Parathyroid adenoma (tissue), 2 donors: ENCODE data around the gene CAPZB.

Experiments used
- H2AFZ ChIP-seq: fragments of 300-600 bp; sonication (generic); one replicate; pipeline ENCODE4 v1.7.0; 2017; ENCODE audit warnings: antibody characterized with exemption, mild to moderate bottlenecking
- H3K27ac ChIP-seq: fragments of 300-600 bp; sonication (generic); one replicate; pipeline ENCODE4 v1.7.0; 2017
- H3K27me3 ChIP-seq: fragments of 300-600 bp; sonication (generic); one replicate; pipeline ENCODE4 v1.7.0; 2017; ENCODE audit warnings: low read length; ENCODE audit not compliant: control insufficient read depth, insufficient read depth
- H3K36me3 ChIP-seq: fragments of 300-600 bp; sonication (generic); one replicate; pipeline ENCODE4 v1.7.0; 2017; ENCODE audit warnings: low read length; ENCODE audit not compliant: control insufficient read depth, insufficient read depth
- H3K4me1 ChIP-seq: fragments of 300-600 bp; sonication (generic); one replicate; pipeline ENCODE4 v1.7.0; 2017; ENCODE audit warnings: control low read depth
- H3K4me2 ChIP-seq: fragments of 300-600 bp; sonication (generic); one replicate; pipeline ENCODE4 v1.7.0; 2017; ENCODE audit warnings: low read length
- H3K4me3 ChIP-seq: fragments of 300-600 bp; sonication (generic); one replicate; pipeline ENCODE4 v1.7.0; 2017; ENCODE audit warnings: low read depth, low read length
- H3K79me2 ChIP-seq: fragments of 300-600 bp; sonication (generic); one replicate; pipeline ENCODE4 v1.7.0; 2017; ENCODE audit warnings: control low read depth
- H3K9ac ChIP-seq: fragments of 300-600 bp; sonication (generic); one replicate; pipeline ENCODE4 v1.7.0; 2017; ENCODE audit warnings: mild to moderate bottlenecking
- H3K9me3 ChIP-seq: fragments of 300-600 bp; sonication (generic); one replicate; pipeline ENCODE4 v1.7.0; 2017; ENCODE audit warnings: low read length; ENCODE audit not compliant: control insufficient read depth
- TF ChIP-seq, protein P1 (sequence below): fragments of 300-600 bp; sonication (generic); IDR thresholded peaks from one replicate; pipeline ENCODE4 v1.7.0; 2017; ENCODE audit warnings: antibody characterized with exemption, mild to moderate bottlenecking
- donor health status: primary hyperparathyroidism.

CAPZB gene

DNA sequence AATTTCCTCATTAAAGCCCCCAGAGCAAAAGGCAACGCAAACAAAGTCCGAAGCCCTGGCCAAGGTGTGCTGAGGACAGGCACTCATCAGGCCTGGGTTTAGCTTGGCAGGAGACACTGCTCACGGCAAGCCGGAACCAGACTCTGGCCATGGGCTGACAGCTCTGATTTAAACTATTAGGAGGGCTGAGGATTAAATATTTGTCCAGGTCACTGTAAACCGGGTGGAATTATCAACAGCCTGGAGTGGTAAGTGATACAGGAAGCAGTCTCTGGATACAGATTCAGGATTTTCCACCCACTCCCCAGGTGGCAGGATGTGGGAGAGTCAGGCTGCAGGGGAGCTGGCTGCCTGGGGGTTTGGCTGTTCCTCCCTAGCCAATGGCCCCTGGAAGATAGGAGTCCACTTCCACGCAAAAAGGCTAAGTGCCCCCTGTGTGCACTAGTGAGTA is 130.8 kb downstream of the CAPZB start:
- no peak overlapping the region for H3K27ac ChIP-seq
- H2AFZ ChIP-seq = no peak overlapping the region
- no peaks in the 10 kb centered on the region for H3K36me3 ChIP-seq
- TF ChIP-seq, protein P1, sequence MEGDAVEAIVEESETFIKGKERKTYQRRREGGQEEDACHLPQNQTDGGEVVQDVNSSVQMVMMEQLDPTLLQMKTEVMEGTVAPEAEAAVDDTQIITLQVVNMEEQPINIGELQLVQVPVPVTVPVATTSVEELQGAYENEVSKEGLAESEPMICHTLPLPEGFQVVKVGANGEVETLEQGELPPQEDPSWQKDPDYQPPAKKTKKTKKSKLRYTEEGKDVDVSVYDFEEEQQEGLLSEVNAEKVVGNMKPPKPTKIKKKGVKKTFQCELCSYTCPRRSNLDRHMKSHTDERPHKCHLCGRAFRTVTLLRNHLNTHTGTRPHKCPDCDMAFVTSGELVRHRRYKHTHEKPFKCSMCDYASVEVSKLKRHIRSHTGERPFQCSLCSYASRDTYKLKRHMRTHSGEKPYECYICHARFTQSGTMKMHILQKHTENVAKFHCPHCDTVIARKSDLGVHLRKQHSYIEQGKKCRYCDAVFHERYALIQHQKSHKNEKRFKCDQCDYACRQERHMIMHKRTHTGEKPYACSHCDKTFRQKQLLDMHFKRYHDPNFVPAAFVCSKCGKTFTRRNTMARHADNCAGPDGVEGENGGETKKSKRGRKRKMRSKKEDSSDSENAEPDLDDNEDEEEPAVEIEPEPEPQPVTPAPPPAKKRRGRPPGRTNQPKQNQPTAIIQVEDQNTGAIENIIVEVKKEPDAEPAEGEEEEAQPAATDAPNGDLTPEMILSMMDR = no peak
- no peak overlapping the region for H3K9ac ChIP-seq
- no peak overlapping the region for H3K4me3 ChIP-seq
- no peaks in the 10 kb centered on the region for H3K9me3 ChIP-seq
- no peaks in the 10 kb centered on the region for H3K4me1 ChIP-seq
- no peaks in the 10 kb centered on the region for H3K27me3 ChIP-seq
- no peaks in the 10 kb centered on the region for H3K79me2 ChIP-seq
- H3K4me2 ChIP-seq = no peak overlapping the region

DNA sequence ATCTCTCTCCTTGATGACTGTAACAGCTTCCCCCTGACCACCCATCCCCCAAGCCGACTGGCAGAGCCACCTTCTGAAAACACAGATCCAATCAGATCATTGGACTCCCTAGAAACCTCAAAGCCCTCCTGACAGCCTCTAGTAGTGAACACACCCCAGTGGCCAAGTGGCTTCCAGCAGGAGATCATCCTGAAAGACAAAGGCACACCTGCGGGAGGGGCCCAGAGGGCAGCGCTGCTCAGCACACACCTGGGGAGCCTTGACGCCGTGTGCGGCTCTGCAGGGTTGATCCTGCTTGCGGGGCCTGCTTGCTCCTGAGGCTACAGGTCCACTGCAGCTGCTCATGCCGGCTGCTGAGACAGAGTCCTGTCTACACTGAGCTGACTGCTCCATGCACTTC is 131.7 kb downstream of the CAPZB start:
- Histone ChIP-seq H3K4me1 (no peaks in the 10 kb centered on the region), H2AFZ (no peak overlapping the region), H3K27me3 (no peaks in the 10 kb centered on the region), H3K4me3 (no peak overlapping the region), H3K9me3 (no peaks in the 10 kb centered on the region), H3K27ac (no peak overlapping the region), H3K4me2 (no peak overlapping the region), H3K79me2 (no peaks in the 10 kb centered on the region), H3K36me3 (no peaks in the 10 kb centered on the region), H3K9ac (no peak overlapping the region)
- TF ChIP-seq, protein P1 = no peak

DNA sequence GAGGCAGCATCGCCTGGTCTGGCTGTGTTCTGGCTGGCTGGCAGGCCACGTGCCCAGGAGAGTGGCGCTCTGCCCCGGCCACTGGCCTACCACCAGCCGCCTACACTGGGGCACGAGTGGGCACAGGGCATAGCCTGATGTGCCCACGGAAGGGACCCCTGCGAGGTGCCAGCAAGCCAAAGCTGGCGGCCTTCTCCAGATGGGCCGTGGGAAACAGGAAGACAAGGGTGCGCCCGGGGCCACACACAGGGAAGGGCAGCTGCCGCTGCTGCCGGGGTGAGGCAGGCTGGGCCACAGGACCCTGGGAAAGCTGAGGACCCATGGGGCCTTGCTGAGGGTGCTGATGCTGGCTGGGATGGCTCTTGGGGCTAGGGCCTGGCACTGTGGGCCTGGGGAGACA is 132.5 kb downstream of the CAPZB start:
- TF ChIP-seq, protein P1 = no peak
- Histone ChIP-seq H3K4me2 (no peak overlapping the region), H3K36me3 (no peaks in the 10 kb centered on the region), H3K27me3 (no peaks in the 10 kb centered on the region), H3K4me1 (no peaks in the 10 kb centered on the region), H3K79me2 (no peaks in the 10 kb centered on the region), H3K27ac (no peak overlapping the region), H3K9ac (no peak overlapping the region), H3K9me3 (no peaks in the 10 kb centered on the region), H2AFZ (no peak overlapping the region), H3K4me3 (no peak overlapping the region)

DNA sequence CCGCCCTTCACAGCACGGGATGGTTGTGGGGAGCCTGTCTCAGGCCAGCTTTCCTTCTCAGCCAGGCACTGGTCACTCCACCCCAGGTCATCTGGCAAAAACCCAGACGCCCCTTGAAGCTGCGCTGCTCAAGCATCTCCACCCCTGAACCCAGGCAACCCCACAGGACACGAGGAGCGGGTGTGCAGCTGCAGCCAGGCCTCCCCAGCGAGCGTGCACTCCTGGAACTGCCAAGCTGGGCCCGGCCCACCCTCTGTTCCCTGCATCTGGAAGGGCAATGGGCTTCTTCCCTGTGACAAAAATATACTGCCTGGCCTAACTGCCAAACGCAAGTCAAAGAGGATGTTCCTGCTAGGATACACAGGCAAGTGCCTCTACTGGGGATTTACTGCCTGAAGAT is 133.5 kb downstream of the CAPZB start:
- no peak overlapping the region for H3K4me3 ChIP-seq
- H3K27ac ChIP-seq = no peak overlapping the region
- TF ChIP-seq, protein P1 = no peak
- H3K9ac ChIP-seq = no peak overlapping the region
- H2AFZ ChIP-seq = no peak overlapping the region
- H3K4me2 ChIP-seq = no peak overlapping the region
- no peaks in the 10 kb centered on the region for H3K4me1 ChIP-seq
- H3K27me3 ChIP-seq = no peaks in the 10 kb centered on the region
- no peaks in the 10 kb centered on the region for H3K36me3 ChIP-seq
- no peaks in the 10 kb centered on the region for H3K79me2 ChIP-seq
- H3K9me3 ChIP-seq = no peaks in the 10 kb centered on the region

DNA sequence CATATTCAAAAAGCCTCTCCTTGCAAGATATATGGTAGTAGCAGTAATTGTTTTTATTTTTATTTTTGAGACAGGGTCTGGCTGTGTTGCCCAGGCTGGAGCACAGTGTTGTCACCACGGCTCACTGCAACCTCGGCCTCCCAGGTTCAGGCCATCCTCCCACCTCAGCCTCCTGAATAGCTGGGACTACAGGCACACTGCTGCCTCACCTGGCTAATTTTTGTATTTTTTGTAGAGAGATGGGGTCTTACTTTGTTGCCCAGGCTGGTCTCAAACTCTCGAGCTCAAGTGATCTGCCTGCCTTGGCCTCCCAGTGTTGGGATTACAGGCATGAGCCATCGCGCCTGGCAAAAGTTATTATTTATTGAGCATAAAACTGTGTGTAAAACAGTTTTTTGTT is 134.8 kb downstream of the CAPZB start:
- Histone ChIP-seq H3K36me3 (no peaks in the 10 kb centered on the region), H3K9ac (no peak overlapping the region), H2AFZ (no peak overlapping the region), H3K4me1 (no peaks in the 10 kb centered on the region), H3K27ac (no peak overlapping the region), H3K27me3 (no peaks in the 10 kb centered on the region), H3K9me3 (no peaks in the 10 kb centered on the region), H3K4me3 (no peak overlapping the region), H3K4me2 (no peak overlapping the region), H3K79me2 (no peaks in the 10 kb centered on the region)
- TF ChIP-seq, protein P1 = no peak
